ENCODE results near the gene CD63.

- TF ChIP-seq, protein P1, sequence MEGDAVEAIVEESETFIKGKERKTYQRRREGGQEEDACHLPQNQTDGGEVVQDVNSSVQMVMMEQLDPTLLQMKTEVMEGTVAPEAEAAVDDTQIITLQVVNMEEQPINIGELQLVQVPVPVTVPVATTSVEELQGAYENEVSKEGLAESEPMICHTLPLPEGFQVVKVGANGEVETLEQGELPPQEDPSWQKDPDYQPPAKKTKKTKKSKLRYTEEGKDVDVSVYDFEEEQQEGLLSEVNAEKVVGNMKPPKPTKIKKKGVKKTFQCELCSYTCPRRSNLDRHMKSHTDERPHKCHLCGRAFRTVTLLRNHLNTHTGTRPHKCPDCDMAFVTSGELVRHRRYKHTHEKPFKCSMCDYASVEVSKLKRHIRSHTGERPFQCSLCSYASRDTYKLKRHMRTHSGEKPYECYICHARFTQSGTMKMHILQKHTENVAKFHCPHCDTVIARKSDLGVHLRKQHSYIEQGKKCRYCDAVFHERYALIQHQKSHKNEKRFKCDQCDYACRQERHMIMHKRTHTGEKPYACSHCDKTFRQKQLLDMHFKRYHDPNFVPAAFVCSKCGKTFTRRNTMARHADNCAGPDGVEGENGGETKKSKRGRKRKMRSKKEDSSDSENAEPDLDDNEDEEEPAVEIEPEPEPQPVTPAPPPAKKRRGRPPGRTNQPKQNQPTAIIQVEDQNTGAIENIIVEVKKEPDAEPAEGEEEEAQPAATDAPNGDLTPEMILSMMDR (IDR thresholded peaks at IDR 0.05; ENCODE audit: poor library complexity, severe bottlenecking): no peak
- TF ChIP-seq EP300 (conservative IDR thresholded peaks at IDR 0.05; ENCODE audit: poor library complexity, severe bottlenecking) (no peak), EZH2 (IDR thresholded peaks at IDR 0.05; ENCODE audit: borderline replicate concordance, insufficient read depth, low read length, poor library complexity, severe bottlenecking) (no peak), TAF1 (IDR thresholded peaks at IDR 0.05; ENCODE audit: low read depth) (no peak), POLR2AphosphoS5 (IDR thresholded peaks at IDR 0.05) (no peak)
Observed at GRCh38 chr12:55679691-55680090, 49.1 kb downstream of the CD63 start.
